Measurements from ENCODE around the gene DBF4B.

The DBF4B gene

GRCh38 chr17:44769230-44769629 is 60.8 kb downstream of the DBF4B start:
- Histone ChIP-seq H3K9me3 (ENCODE audit: control insufficient read depth in 1 of 2, low read length in 2 of 2) (no peaks in the 10 kb centered on the region), H3K27me3 (ENCODE audit: control insufficient read depth in 1 of 2, insufficient read depth in 2 of 2, low read length in 2 of 2) (peaks cover 0 to 6% of the 10 kb centered on the region in 2 donors), H3K36me3 (ENCODE audit: control insufficient read depth in 1 of 2, insufficient read depth in 2 of 2, low read length in 2 of 2) (no peaks in the 10 kb centered on the region)

GRCh38 chr17:44769647-44770084 is 61.2 kb downstream of the DBF4B start:
- H3K4me3 ChIP-seq (ENCODE audit: low read depth in 1 of 2, low read length in 2 of 2): no peak overlapping the region
- peaks cover 0 to 8% of the 10 kb centered on the region in 2 donors for H3K27me3 ChIP-seq (ENCODE audit: control insufficient read depth in 1 of 2, insufficient read depth in 2 of 2, low read length in 2 of 2)
- H3K36me3 ChIP-seq (ENCODE audit: control insufficient read depth in 1 of 2, insufficient read depth in 2 of 2, low read length in 2 of 2): no peaks in the 10 kb centered on the region
- no peak overlapping the region for H3K27ac ChIP-seq (ENCODE audit: low read depth, low read length)
- H3K9me3 ChIP-seq (ENCODE audit: control insufficient read depth in 1 of 2, low read length in 2 of 2): no peaks in the 10 kb centered on the region
- peaks cover 0 to 4% of the 10 kb centered on the region in 2 donors for H3K4me1 ChIP-seq (ENCODE audit: control insufficient read depth in 1 of 2, insufficient read depth in 2 of 2, low read length in 2 of 2)
- no peak overlapping the region for H3K9ac ChIP-seq (ENCODE audit: low read depth in 1 of 2, low read length in 2 of 2)

More at GRCh38 chr17:44769230-44769629, 60.8 kb downstream of the DBF4B start:
- no peak overlapping the region for H3K27ac ChIP-seq (ENCODE audit: low read depth, low read length)
- H3K4me1 ChIP-seq (ENCODE audit: control insufficient read depth in 1 of 2, insufficient read depth in 2 of 2, low read length in 2 of 2): no peaks in the 10 kb centered on the region
- no peak overlapping the region for H3K4me3 ChIP-seq (ENCODE audit: low read depth in 1 of 2, low read length in 2 of 2)
- no peak overlapping the region for H3K9ac ChIP-seq (ENCODE audit: low read depth in 1 of 2, low read length in 2 of 2)

- H3K4me1 ChIP-seq (ENCODE audit: control insufficient read depth in 1 of 2, insufficient read depth in 2 of 2, low read length in 2 of 2): peaks cover 0 to 10% of the 10 kb centered on the region in 2 donors
- H3K27me3 ChIP-seq (ENCODE audit: control insufficient read depth in 1 of 2, insufficient read depth in 2 of 2, low read length in 2 of 2): peaks cover 0 to 8% of the 10 kb centered on the region in 2 donors
- H3K4me3 ChIP-seq (ENCODE audit: low read depth in 1 of 2, low read length in 2 of 2): no peak overlapping the region
- H3K9ac ChIP-seq (ENCODE audit: low read depth in 1 of 2, low read length in 2 of 2): no peak overlapping the region
- no peak overlapping the region for H3K27ac ChIP-seq (ENCODE audit: low read depth, low read length)
- H3K9me3 ChIP-seq (ENCODE audit: control insufficient read depth in 1 of 2, low read length in 2 of 2): no peaks in the 10 kb centered on the region
- no peaks in the 10 kb centered on the region for H3K36me3 ChIP-seq (ENCODE audit: control insufficient read depth in 1 of 2, insufficient read depth in 2 of 2, low read length in 2 of 2)
Observed at GRCh38 chr17:44770166-44770925, 61.9 kb downstream of the DBF4B start.

- H3K4me3 ChIP-seq (ENCODE audit: low read depth in 1 of 2, low read length in 2 of 2): no peak overlapping the region
Observed at GRCh38 chr17:44772308-44773045, 64.0 kb downstream of the DBF4B start.

GRCh38 chr17:44773140-44773539 is 64.7 kb downstream of the DBF4B start:
- no peak overlapping the region for H3K27ac ChIP-seq (ENCODE audit: low read depth, low read length)
- no peaks in the 10 kb centered on the region for H3K9me3 ChIP-seq (ENCODE audit: control insufficient read depth in 1 of 2, low read length in 2 of 2)
- no peak overlapping the region for H3K4me3 ChIP-seq (ENCODE audit: low read depth in 1 of 2, low read length in 2 of 2)
- peaks cover 10 to 17% of the 10 kb centered on the region in 2 donors for H3K27me3 ChIP-seq (ENCODE audit: control insufficient read depth in 1 of 2, insufficient read depth in 2 of 2, low read length in 2 of 2)
- peaks cover 6 to 28% of the 10 kb centered on the region in 2 donors for H3K4me1 ChIP-seq (ENCODE audit: control insufficient read depth in 1 of 2, insufficient read depth in 2 of 2, low read length in 2 of 2)
- no peaks in the 10 kb centered on the region for H3K36me3 ChIP-seq (ENCODE audit: control insufficient read depth in 1 of 2, insufficient read depth in 2 of 2, low read length in 2 of 2)
- no peak overlapping the region for H3K9ac ChIP-seq (ENCODE audit: low read depth in 1 of 2, low read length in 2 of 2)

More at GRCh38 chr17:44772308-44773045, 64.0 kb downstream of the DBF4B start:
- H3K27ac ChIP-seq (ENCODE audit: low read depth, low read length): no peak overlapping the region
- H3K27me3 ChIP-seq (ENCODE audit: control insufficient read depth in 1 of 2, insufficient read depth in 2 of 2, low read length in 2 of 2): peaks cover 10 to 11% of the 10 kb centered on the region in 2 donors
- no peaks in the 10 kb centered on the region for H3K9me3 ChIP-seq (ENCODE audit: control insufficient read depth in 1 of 2, low read length in 2 of 2)
- H3K9ac ChIP-seq (ENCODE audit: low read depth in 1 of 2, low read length in 2 of 2): no peak overlapping the region
- no peaks in the 10 kb centered on the region for H3K36me3 ChIP-seq (ENCODE audit: control insufficient read depth in 1 of 2, insufficient read depth in 2 of 2, low read length in 2 of 2)
- peaks cover 6 to 28% of the 10 kb centered on the region in 2 donors for H3K4me1 ChIP-seq (ENCODE audit: control insufficient read depth in 1 of 2, insufficient read depth in 2 of 2, low read length in 2 of 2)

GRCh38 chr17:44774271-44775135 is 66.0 kb downstream of the DBF4B start:
- Histone ChIP-seq H3K36me3 (ENCODE audit: control insufficient read depth in 1 of 2, insufficient read depth in 2 of 2, low read length in 2 of 2) (no peaks in the 10 kb centered on the region), H3K27me3 (ENCODE audit: control insufficient read depth in 1 of 2, insufficient read depth in 2 of 2, low read length in 2 of 2) (peaks cover 10 to 18% of the 10 kb centered on the region in 2 donors), H3K4me3 (ENCODE audit: low read depth in 1 of 2, low read length in 2 of 2) (peak overlapping the region; percentile 77 to 78), H3K27ac (ENCODE audit: low read depth, low read length) (no peak overlapping the region), H3K4me1 (ENCODE audit: control insufficient read depth in 1 of 2, insufficient read depth in 2 of 2, low read length in 2 of 2) (peaks cover 9 to 35% of the 10 kb centered on the region in 2 donors), H3K9me3 (ENCODE audit: control insufficient read depth in 1 of 2, low read length in 2 of 2) (no peaks in the 10 kb centered on the region), H3K9ac (ENCODE audit: low read depth in 1 of 2, low read length in 2 of 2) (peak overlapping the region in 1 of 2 donors; percentile 25)

GRCh38 chr17:44775136-44775837 is 66.8 kb downstream of the DBF4B start:
- peak overlapping the region in 1 of 2 donors; percentile 25 for H3K9ac ChIP-seq (ENCODE audit: low read depth in 1 of 2, low read length in 2 of 2)
- H3K27me3 ChIP-seq (ENCODE audit: control insufficient read depth in 1 of 2, insufficient read depth in 2 of 2, low read length in 2 of 2): peaks cover 10 to 18% of the 10 kb centered on the region in 2 donors
- H3K4me1 ChIP-seq (ENCODE audit: control insufficient read depth in 1 of 2, insufficient read depth in 2 of 2, low read length in 2 of 2): peaks cover 9 to 35% of the 10 kb centered on the region in 2 donors
- H3K36me3 ChIP-seq (ENCODE audit: control insufficient read depth in 1 of 2, insufficient read depth in 2 of 2, low read length in 2 of 2): no peaks in the 10 kb centered on the region
- no peaks in the 10 kb centered on the region for H3K9me3 ChIP-seq (ENCODE audit: control insufficient read depth in 1 of 2, low read length in 2 of 2)
- peak overlapping the region; percentile 77 to 78 for H3K4me3 ChIP-seq (ENCODE audit: low read depth in 1 of 2, low read length in 2 of 2)
- H3K27ac ChIP-seq (ENCODE audit: low read depth, low read length): no peak overlapping the region

- H3K9me3 ChIP-seq (ENCODE audit: control insufficient read depth in 1 of 2, low read length in 2 of 2): no peaks in the 10 kb centered on the region
- peak overlapping the region in 1 of 2 donors; percentile 39 for H3K9ac ChIP-seq (ENCODE audit: low read depth in 1 of 2, low read length in 2 of 2)
- no peaks in the 10 kb centered on the region for H3K36me3 ChIP-seq (ENCODE audit: control insufficient read depth in 1 of 2, insufficient read depth in 2 of 2, low read length in 2 of 2)
- H3K27ac ChIP-seq (ENCODE audit: low read depth, low read length): no peak overlapping the region
- H3K27me3 ChIP-seq (ENCODE audit: control insufficient read depth in 1 of 2, insufficient read depth in 2 of 2, low read length in 2 of 2): peaks cover 10 to 18% of the 10 kb centered on the region in 2 donors
- peaks cover 9 to 35% of the 10 kb centered on the region in 2 donors for H3K4me1 ChIP-seq (ENCODE audit: control insufficient read depth in 1 of 2, insufficient read depth in 2 of 2, low read length in 2 of 2)
- peak overlapping the region; percentile 65 to 71 for H3K4me3 ChIP-seq (ENCODE audit: low read depth in 1 of 2, low read length in 2 of 2)
Observed at GRCh38 chr17:44775838-44776621, 67.6 kb downstream of the DBF4B start.

Measured in duodenal mucosa (tissue), 2 donors.